DMS153 treated with DMSO at 0.1 percent for 48 hours (cell line): ENCODE results near the gene ZCCHC13.
A peak's percentile ranks its signal among the peaks of the same experiment; 100 is the strongest.
"Not testable (repeated sequence)": the region's sequence is repeated elsewhere in the genome, so short reads cannot be mapped to it uniquely, and the experiment has no call there.

Source experiments
- DNase-seq: peaks from one replicate; lab custom pipeline; 2025; ENCODE audit not compliant: unreplicated experiment; lab: John Stamatoyannopoulos, UW

ZCCHC13 gene

GRCh38 chrX:74321191-74321590 lies 17.2 kb downstream of the ZCCHC13 start:
- no peak for DNase-seq

DNA sequence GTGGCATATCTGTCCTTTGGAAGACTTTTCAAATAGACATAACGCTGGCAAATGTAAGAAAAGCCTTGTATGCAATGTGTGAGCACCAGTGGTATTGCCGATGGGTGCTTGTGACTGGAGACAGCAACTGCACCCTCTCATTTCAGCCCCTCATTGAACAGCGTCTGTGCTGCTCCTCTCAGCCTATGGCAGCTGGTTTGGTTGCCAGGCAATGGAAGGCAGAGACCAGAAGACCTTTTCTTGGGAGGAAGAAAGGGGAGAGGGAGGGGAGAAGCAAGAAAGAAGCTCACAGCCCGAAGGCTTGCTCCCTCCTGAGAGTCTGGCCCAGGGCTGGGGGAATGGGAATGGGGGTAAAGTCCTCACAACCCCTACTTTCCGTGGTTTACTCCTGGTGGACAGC lies 20.2 kb downstream of the ZCCHC13 start:
- DNase-seq: no peak

- no peak for DNase-seq
Observed at GRCh38 chrX:74325130-74326059, 21.4 kb downstream of the ZCCHC13 start.

GRCh38 chrX:74338852-74339251 lies 34.9 kb downstream of the ZCCHC13 start:
- no peak for DNase-seq

DNA sequence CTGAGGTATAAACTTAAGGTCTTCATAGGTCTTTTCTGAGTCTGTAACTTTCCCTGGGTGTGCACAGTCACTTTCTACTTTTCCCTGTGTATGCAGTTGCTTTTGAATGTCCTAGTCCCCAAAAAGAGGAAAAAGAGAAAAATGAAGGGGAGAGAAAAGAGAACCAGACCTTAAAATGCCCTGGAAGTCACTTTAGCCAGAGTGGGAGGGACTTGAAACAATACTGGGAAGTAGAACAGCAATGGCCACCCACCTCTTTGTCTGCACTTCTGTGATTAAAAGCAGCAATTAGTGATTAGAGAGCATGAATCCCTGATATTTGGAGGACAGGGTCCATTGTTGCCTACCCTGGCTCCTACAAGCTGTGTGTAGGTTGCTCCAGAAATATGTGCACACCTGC lies 36.1 kb downstream of the ZCCHC13 start:
- DNase-seq: no peak

DNA sequence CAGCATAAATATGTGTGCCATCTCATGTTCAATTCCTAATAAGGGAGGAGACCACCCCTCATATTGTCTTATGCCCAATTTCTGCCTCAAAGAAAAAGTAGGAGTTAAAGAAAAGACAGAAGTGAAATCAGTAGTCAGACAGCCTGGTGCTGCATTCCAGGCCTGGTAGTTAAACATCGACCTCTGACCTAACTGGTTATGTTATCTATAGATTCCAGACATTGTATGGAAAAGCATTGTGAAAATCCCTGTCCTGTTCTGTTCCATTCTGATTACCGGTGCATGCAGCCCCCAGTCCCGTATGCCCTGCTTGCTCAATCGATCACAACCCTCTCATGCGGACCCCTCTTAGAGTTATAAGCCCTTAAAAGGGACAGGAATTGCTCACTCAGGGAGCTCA lies 38.2 kb downstream of the ZCCHC13 start:
- DNase-seq: not testable (repeated sequence)

- peak; percentile 59 for DNase-seq
Observed at GRCh38 chrX:74343343-74344279, 39.6 kb downstream of the ZCCHC13 start.

GRCh38 chrX:74344280-74344622 lies 40.3 kb downstream of the ZCCHC13 start:
- DNase-seq: no peak

- no peak for DNase-seq
Observed at GRCh38 chrX:74346088-74346487, 42.1 kb downstream of the ZCCHC13 start.

GRCh38 chrX:74349387-74349786 lies 45.4 kb downstream of the ZCCHC13 start:
- DNase-seq: no peak

DNA sequence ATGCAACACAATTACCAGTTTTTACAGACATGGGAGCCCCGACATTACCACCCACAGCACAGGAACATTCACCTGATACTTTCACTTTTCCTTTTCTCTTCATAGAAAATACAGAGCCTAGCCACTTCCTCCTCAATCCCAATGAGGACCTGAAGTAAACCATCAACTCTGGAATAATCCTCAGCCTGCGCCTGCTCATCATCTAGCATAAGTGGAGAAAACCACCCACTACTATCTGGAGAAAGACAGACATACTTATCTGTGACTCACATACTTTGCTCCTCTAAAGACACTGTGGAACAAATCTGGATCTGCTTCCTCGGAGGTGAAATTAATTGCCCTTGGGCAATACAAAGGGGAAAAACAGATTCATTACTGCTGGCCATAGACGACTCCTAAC lies 47.8 kb downstream of the ZCCHC13 start:
- no peak for DNase-seq

DNA sequence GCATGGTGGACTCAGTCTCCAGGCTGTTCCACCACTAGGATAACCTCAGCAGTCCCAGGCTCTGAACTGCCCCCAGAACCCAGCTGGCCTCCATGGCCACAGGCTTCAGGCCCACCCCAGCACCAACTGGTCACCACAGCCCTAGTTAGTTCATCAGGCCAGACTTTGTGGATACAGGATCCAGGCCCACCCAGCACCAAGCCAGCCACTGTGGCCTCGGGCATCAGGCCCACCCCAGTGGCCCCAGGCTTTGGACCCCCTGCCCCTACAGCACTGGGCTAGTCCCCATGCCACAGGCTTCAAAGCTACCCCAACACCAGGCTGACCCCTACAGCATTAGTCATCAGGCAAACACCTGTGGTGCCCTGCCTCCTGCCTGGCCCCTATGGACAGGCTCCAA lies 50.0 kb downstream of the ZCCHC13 start:
- DNase-seq: no peak
